HG02870 (cell line): ENCODE data around the gene MORN1.

Source experiments
- ATAC-seq: cut with Tn5 transposase; IDR thresholded peaks from one replicate; pipeline ENCODE4 v1.9.1; 2021; ENCODE audit warnings: mild to moderate bottlenecking, moderate library complexity; ENCODE audit not compliant: unreplicated experiment

MORN1 gene

DNA sequence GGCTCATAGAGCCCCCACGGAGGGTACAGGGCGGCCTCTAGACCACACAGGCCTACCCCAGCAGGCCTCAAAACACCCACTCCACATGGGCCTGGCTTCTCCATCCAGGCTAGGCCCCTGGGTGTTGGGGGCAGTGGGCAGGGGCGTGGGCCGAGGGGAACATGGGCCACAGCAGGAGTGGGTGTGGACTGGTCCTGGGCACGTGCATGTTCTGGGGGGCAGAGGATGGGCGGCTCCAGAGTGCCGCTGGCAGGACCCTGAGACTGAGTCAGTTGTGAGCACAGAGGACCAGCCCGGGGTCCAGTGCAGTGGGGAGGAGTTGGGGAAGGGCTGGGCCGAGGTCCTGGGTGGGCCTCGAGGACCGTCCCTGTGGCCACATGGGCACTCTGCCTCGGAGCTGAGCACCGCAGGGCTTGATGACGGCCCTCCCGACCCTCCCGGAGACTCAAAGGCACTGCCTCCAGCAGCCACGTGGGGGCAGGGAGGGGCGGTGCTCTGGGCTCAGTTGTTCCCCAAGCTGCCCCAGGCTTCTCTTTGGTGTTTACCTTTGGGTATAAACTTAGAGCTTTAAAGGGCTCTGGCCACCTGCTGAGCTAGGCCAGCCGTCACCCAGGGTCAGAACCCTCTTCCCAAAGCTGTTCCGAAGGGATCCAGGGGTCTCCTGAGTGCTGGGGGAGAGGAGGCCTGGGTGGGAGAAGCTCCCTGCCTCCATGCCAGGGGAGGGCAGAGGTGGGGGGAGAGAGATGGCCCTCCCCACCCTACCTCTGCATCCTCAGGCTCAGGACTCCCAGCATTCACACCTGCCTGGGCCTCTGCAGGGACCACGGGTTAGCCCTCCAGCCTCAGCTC is 79.9 kb downstream of the MORN1 start:
- no peak for ATAC-seq

DNA sequence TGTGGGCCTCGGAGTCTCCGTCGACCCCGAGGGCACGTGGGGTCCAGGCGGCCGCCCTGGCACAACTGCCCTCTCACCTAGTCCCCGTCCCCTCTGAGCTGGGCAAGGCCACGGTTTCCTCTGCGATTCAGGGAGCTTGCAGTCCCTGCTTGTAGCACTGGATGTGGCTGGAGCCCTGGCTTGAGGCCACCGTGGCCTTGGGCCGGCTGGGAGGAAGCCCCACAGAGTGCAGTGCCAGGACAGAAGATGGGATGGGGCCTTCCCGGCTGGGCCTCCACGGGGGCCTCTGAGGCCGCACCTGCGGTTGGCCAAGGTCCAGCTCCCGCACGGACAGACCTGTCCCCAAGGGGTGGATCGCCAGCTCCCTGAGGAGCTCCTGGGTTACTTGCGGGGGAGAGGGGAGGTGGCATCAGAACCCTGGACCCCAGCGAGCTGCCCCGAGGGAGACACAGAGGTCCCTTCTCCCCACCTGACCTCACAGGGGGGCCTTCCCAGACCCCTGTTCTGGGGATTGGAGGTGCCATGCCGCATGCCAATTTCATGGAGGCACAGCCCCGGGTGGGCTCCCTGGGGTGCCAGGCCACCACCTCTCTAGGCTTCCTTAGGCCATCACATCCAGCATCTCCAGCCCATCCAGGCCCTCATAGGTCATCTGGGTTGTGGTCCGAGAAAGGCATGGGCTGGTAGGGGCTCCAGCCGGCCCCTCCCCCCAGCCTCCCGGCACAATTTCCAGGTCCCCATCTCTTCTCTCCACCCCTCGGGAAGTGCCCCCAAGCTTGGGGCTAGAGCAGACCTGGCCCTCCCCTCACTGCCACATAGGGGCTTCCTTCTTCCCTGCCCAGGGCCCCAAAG is 80.8 kb downstream of the MORN1 start:
- no peak for ATAC-seq

DNA sequence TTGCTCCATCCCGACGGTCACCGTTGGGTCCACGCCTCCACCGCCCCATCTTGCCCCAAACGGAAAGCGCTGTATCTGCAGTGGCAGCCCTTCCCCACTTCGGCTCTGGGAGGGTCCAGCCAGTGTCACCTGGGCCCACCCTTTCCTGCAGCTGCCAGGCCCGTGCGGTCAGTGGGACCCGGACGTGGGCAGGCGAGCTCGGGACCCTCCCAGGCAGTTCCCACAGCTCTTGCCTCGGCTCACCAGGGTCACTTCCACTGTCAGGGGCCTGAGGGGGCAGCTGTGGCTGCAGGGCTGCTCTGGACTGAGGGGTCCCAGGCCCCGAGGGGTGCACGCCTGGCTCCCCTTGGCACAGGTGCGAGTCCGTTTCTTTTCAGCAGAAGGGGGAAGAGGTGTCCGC is 82.5 kb downstream of the MORN1 start:
- no peak for ATAC-seq

DNA sequence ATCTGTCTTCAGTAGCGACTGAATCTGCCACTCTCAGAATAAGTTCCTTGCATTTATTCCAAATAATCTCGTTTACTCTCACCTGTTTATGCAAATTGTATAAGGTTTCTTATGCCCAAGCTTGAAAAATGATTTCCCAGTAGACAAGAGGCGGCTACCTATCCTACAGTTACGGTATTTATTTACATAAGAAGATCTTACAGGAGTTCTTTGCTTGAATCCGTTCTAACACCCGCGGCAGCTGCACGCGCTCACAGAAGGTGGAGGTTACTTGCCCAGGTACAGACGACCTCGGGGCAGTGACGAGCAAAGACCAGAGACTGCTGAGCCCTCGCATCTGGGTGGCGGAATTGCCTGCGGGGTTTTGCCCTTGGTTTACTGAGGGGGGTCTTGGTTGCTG is 83.4 kb downstream of the MORN1 start:
- ATAC-seq, result no peak

DNA sequence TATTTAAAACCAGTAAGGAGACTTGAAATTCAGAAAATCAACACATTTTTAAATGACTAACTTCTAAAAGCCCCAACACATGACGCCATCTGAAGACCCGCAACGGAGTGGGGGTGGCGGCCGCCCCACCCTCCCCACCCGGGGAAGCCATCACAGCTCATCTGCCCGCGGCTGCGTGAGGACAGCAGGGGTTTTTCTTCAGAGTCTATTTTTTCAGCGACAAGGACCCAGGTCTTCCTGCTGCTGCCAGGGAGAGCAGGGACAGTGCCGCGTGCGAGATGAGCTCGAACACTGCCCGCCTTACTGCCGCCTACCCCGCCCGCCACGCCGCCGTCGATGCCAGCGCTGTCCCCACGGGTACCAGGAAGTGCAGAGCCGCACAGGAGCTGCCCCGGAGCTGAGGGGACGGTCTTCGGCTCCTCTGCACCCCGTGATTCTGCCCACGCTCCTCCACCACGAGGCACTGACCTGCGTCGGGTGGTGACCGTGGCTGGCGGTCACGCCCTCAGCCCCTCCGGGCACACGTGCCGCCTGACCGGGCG is 84.2 kb downstream of the MORN1 start:
- ATAC-seq, result no peak

DNA sequence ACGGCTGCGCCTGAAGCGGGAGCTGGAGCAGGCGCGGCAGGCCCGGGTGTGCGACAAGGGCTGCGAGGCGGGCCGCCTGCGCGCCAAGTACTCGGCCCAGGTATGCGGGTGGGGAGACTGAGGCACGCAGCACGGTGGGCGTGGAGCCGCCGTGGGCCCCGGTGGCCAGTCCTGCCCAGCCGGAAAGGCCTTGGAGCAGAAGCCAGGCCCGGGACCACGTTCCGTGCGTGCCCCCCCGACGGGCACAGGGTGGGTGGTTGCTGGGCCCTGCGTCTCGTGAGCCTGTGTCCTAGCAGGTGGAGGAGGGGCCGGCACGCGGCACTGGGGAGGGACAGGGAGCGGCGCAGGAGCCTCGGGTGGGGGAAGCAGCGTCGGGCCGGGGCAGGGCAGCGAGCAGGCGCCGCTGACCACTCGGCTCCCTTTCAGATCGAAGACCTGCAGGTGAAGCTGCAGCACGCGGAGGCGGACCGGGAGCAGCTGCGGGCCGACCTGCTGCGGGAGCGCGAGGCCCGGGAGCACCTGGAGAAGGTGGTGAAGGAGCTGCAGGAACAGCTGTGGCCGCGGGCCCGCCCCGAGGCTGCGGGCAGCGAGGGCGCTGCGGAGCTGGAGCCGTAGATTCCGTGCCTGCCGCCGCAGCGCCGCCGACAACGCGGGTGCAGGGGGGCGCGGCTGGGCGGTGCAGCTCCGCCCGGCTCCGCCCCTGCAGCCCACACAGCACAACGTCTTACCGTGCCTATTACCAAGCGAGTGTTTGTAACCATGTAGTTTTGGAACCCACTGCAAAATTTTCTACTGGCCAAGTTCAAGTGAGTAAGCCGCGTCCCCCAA is 85.0 kb downstream of the MORN1 start:
- no peak for ATAC-seq

DNA sequence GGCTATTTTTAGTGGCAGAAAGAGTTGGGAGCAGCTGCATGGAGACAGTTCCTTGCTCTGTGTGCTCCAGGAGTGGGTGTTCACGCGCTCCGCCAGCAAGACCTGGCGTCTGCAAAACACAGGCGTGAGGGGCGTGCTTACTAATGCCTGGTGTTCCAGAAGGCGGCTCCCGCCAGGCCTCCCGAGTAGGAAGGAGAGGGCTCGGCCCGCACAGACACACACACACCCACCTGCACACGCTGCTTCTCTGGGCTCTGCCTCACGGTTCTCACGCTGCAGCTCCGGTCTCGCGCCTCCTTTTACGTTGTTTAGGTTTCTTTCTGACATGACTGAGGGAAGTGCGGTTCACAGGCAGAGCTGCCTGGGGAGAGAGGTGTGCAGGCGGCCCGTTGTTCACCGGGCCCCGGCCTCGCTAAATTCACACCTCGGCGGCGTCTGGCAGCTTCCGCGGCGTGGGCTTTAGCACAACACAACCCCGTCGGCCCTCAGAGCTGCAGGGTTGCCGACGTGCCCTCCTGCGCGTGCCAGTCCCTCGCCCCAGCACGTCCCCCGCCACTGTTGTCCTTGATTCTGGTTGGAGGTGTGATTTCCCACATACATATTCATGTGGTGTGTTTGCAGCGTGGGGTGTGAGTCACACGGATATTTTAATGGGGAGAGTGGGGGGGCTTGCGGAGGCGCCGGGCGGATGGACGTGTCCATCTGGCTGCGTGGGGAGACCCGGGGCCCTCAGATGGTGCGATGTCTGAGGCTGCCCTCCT is 86.3 kb downstream of the MORN1 start:
- no peak for ATAC-seq

DNA sequence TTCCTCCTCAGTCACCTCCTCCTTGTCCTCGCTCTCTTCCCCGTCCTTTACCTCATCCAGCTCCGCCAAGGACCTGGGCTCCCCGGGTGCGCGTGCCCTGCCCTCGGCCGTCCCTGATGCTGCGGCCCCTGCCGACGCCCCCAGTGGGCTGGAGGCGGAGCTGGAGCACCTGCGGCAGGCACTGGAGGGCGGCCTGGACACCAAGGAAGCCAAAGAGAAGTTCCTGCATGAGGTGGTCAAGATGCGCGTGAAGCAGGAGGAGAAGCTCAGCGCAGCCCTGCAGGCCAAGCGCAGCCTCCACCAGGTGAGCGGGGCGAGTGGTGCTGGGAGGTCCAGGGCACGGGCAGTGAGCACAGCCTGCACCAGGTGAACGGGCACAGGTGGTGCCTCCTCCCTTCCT is 87.1 kb downstream of the MORN1 start:
- ATAC-seq, result no peak

DNA sequence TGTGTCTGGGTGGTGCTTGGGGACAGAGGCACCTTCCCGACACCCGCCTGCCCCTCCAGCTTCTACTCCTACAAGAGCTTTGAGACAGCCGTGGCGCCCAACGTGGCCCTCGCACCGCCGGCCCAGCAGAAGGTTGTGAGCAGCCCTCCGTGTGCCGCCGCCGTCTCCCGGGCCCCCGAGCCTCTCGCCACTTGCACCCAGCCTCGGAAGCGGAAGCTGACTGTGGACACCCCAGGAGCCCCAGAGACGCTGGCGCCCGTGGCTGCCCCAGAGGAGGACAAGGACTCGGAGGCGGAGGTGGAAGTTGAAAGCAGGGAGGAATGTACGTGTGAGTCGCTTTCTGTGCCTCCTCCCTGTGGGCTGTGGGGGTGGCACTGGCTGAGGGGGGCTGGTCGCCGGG is 87.6 kb downstream of the MORN1 start:
- no peak for ATAC-seq

DNA sequence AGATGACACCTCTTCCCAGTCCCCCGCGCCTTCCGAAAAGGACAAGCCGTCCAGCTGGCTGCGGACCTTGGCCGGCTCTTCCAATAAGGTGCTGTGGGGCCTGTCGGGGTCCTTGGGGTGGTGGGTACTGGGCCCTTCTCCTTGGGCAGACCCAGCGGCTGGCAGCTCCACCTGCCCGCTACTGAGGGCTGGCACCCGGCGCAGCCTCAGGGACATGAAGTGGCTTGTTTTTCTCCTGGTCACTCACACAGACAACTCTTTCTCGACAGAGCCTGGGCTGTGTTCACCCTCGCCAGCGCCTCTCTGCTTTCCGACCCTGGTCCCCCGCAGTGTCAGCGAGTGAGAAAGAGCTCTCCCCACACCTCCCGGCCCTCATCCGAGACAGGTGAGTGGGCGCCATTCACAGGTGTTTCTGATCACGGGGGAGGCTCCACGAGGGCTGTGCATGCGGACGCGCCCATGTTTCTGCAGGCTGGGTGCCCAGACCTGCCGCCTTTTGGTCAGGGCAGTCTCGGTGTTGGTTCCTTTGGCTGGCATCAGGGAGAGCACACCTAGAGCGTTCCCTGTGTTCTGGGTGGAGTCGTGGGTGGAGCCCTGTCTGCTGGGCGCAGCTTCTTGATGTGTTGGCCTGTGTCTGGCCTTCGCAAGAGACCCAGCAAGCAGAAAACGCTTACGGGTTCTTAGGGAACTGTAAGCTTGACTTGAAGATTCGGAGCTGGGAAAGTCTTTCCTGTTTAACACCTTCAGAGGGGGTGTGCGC is 88.2 kb downstream of the MORN1 start:
- ATAC-seq, result no peak

DNA sequence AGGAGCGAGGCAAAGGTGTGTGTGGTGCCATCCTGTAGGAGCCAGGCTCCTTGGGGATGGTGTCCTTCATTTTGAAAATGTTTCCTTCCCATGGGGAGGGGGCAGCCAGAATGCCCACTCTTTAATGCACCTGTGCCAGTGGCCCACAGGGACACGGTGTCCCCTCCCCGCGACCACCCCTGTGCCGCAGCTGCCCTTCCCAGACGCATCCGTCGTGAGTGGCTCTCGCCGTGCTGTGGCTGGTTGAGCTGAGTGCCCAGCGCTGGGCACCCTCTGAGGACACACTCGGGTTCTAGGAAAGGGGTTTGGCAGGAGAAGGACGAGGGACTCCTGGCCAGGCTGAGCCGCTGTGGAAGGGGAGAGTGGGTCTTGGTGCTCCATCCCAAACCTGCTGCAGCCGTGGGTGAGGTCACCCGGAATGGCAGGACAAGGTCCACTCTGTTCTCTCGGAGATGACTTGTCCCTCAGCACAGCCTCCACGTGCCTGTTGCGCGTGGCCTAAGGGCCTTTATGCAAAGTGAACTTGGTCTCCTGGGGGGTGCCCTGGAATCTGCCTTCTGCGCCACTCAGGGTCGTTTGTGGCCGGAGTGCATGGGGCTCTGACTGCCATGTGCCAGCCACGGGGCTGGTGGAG is 88.9 kb downstream of the MORN1 start:
- ATAC-seq, result no peak

DNA sequence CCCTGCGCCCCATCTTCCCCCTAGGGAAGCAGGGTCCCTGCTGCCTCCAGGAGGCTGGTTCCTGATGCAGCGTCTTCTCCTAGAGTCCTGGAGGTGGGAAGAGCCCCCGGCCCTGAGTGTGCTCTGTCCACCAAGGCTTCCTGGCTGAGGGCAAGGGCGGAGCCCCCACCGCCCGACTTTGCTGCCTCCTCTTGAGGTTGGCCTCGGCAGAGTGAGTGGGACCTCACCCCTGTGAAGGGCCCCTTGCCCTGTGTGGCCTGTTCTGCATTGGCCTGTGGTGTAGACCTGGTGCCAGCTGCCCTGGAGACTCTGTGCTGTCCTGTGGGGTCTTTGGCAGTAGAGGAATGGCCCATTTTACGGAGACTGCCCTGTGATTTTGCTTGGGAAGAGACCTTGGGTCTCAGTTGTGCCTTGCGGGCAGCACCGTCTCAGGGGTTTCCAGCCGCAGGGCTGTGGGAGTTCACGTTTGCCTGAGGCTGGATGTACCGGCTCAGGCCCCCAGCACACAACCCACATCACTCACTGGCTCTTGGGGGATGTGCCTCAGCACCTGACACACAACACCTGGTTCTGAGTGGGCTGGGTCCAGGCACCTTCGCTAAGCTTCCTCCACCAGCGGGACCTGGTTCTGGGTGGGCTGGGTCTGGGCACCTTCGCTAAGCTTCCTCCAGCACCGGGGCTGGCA is 89.6 kb downstream of the MORN1 start:
- no peak for ATAC-seq

DNA sequence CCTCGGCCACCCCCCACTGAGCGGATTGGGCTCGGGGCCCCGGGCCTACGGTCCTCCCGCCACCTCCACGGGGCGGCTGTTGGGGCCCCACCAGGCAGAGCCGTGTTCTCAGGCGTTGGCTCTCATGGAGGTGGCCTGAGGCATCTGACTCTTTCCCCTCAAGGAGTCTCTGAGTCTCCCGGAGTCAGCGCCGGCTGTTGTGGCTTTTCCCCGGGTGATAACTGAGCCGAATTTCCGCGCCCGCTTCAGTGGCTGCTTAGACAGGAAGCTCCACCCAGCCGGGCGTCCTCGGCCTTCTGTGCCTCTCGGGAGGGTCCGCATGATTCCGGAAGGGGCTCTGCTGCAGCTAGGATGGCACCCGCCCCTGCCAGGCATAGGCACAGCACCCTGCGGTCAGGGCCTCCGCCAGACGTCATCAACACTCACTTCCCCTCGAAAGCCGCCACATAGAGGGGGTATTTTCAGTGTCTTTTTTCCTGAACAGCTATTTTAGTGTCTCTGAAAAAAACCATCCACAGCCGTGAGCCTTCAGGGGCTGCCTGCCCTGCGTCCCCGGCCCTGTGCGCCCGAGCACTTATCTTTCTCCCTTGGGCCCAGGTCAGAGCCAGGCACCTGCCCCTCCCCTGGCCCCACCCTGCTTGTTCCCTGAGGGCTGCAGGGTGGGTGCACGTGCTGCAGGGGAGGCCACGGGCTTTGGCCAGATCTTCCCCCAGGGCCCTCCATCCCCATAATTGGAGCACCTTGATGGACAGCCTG is 90.3 kb downstream of the MORN1 start:
- ATAC-seq, result peak; percentile 43

DNA sequence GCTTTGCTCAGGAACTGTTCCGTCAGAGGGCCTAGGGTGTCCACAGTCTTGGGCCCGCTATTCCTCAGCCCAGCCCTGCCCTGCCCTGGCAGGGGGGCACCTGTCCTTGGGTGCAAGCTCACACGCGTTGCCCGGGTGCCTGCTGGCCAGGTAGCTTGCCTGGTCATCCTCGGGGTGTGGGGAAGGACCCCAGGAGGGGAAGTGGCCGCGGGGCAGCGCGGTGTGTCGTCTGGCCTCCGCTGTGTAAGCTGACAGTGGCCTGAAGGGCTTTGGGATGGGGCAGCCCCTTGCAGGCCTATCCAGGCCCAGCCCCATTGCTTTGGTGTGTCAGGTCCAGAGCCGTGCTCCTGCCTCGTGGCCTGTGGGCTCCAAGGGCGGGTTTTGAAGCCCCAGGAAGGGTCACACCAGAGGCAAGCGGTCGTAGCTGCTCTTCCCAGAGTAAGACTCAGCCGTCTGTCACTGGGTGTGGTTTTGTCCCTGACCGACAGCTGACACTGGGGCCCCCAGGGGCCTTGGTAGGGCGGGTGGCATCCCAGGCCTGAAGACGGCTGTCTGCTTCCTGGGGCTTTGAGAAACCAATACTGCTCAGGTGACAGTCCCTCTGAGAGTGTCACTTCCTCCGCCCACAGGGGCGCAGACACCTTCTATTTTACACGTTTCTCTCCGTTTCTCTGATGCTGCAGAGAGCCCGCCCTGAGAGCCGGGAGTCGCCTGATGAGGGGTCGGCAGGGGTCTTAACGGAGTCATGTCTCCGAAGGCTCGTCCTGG is 91.2 kb downstream of the MORN1 start:
- ATAC-seq, result peak; percentile 75

DNA sequence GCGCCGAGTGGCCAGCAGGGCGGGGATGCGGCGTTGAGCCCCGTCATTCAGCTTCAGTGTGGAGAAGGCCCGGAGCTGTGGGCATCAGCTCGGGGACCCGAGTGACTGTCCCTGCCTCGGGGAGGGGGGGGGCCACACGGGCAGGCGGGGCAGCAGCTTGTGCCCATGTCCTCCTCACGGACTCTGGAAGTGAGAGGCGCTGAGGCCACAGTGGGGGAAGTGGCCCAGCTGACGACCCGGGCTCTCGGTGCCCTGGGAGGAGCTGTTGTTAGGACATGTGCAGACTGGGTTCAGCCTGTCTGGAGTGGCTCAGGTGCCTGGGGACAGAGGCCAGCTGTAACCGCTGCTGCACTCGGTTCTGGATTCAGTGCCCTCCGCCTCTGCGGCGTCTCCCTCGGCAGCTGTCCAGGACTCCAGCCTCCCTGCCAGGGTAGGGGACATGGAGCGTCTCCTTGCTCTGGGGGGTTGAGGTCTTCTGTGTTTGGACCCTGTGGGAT is 92.2 kb downstream of the MORN1 start:
- ATAC-seq, result no peak

DNA sequence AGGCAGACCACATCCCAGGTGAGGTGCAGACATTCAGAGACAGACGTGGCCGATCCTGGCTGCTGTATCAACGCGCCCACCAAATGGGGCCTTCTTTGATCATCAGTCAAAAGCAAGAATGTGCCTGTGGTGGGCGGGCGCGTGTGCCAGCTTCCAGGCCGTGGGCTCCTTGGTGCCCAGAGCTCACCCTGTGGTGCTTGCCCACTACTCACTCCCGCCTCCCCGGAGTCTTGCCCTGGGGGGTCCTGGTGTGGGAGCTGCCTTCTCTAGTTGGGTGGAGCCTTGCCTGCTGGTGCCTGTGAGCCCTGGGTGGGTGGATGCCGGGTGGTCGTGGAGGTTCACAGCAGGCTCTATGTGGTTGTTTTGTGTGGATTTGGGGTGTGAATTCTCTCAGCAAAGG is 92.7 kb downstream of the MORN1 start:
- no peak for ATAC-seq
